VCaP (cell line): ENCODE results near the gene GLIPR1L1.

Source experiments
- H3K27ac ChIP-seq: fragments of 450-650 bp; 2 replicates; pipeline ENCODE4 v1.5.1; 2017
- TF ChIP-seq, protein P1 (sequence below): fragments of 450-650 bp; conservative IDR thresholded peaks from 2 replicates; pipeline ENCODE4 v1.5.1; 2017; ENCODE audit warnings: mild to moderate bottlenecking, moderate library complexity

Gene GLIPR1L1

DNA sequence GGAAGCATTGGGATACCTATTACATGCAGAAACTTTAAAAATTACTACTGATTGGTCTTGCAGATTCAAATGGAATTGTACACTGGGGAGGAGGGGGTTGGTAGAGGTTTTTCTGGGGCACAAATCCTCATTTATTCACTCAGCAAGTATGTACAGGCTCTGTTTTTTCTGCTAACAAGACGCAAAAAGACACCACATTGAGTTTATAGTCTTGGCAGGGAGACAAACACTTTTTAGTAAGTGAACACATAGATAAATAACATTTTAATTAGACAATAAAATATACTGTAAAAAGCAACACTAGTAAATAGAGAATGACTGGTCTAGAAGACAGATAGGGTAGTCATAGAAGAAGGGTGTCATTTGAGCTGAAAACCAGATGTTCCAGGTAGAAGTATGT, 80.2 kb downstream of the GLIPR1L1 start:
- TF ChIP-seq, protein P1, sequence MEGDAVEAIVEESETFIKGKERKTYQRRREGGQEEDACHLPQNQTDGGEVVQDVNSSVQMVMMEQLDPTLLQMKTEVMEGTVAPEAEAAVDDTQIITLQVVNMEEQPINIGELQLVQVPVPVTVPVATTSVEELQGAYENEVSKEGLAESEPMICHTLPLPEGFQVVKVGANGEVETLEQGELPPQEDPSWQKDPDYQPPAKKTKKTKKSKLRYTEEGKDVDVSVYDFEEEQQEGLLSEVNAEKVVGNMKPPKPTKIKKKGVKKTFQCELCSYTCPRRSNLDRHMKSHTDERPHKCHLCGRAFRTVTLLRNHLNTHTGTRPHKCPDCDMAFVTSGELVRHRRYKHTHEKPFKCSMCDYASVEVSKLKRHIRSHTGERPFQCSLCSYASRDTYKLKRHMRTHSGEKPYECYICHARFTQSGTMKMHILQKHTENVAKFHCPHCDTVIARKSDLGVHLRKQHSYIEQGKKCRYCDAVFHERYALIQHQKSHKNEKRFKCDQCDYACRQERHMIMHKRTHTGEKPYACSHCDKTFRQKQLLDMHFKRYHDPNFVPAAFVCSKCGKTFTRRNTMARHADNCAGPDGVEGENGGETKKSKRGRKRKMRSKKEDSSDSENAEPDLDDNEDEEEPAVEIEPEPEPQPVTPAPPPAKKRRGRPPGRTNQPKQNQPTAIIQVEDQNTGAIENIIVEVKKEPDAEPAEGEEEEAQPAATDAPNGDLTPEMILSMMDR, result no peak
- 0 out of 2 replicates have a peak overlapping the region, but pooled peaks have one; percentile 12 for H3K27ac ChIP-seq

DNA sequence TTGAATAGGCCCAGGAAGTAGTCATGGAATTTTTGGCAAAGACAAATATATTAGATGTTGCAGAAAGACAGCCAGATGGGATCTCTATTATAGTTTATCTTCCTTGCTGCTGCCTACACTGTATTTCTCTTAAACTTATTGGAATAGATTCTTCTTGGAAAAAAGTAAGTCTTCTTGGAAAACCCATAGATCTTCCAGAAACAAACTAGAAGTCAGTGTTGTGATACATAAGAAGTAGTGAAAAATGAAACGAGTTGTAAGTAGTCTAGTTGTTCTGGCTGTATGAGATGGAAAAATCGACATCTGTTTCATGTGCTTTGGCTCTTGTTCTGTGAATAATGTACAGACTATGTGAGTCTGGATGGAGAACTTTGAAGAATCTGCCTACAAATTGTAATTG, 85.4 kb downstream of the GLIPR1L1 start:
- TF ChIP-seq, protein P1, result no peak
- H3K27ac ChIP-seq, result no peak overlapping the region
